H9 (cell line): ENCODE measurements around the gene EPM2A. TPM values are rescaled to one million over a fixed set of nuclear protein-coding genes. Genes with fewer than 3 reads are reported as not detected.

Experiments used
- DNase-seq: peaks from one replicate; pipeline ENCODE4 v3.0.0-alpha.2; 2017
- H2AFZ ChIP-seq: one replicate; pipeline ENCODE4 v1.6.1; 2013; ENCODE audit warnings: mild to moderate bottlenecking, low read length, control low read depth, moderate library complexity
- H2AK5ac ChIP-seq: 2 replicates; pipeline ENCODE4 v1.6.1; 2013; ENCODE audit warnings: low read length, control low read depth, mixed read lengths; ENCODE audit not compliant: insufficient read length
- H2BK120ac ChIP-seq: one replicate; pipeline ENCODE4 v1.6.1; 2013; ENCODE audit warnings: low read depth, mild to moderate bottlenecking, low read length, control low read depth, inconsistent platforms; ENCODE audit not compliant: poor library complexity, severe bottlenecking
- H2BK12ac ChIP-seq: 2 replicates; pipeline ENCODE4 v1.6.1; 2013; ENCODE audit warnings: low read length, control low read depth, mixed read lengths, low read depth; ENCODE audit not compliant: insufficient read length
- H2BK15ac ChIP-seq: 2 replicates; pipeline ENCODE4 v1.6.1; 2013; ENCODE audit warnings: low read depth, low read length, control low read depth
- H2BK20ac ChIP-seq: one replicate; pipeline ENCODE4 v1.6.1; 2013; ENCODE audit warnings: low read depth, mild to moderate bottlenecking, low read length, control low read depth, inconsistent platforms; ENCODE audit not compliant: poor library complexity, severe bottlenecking
- H2BK5ac ChIP-seq: 2 replicates; pipeline ENCODE4 v1.6.1; 2013; ENCODE audit warnings: low read length, control low read depth, mixed read lengths; ENCODE audit not compliant: insufficient read length
- H3K14ac ChIP-seq: 2 replicates; pipeline ENCODE4 v1.6.1; 2013; ENCODE audit warnings: low read length, control low read depth; ENCODE audit not compliant: insufficient read depth
- H3K18ac ChIP-seq: 2 replicates; pipeline ENCODE4 v1.6.1; 2013; ENCODE audit warnings: low read depth, mild to moderate bottlenecking, mixed read lengths, low read length, control low read depth; ENCODE audit not compliant: insufficient read length
- H3K23ac ChIP-seq: 2 replicates; pipeline ENCODE4 v1.6.1; 2013; ENCODE audit warnings: low read length, control low read depth, mixed read lengths, low read depth; ENCODE audit not compliant: insufficient read length
- H3K23me2 ChIP-seq: 2 replicates; pipeline ENCODE4 v1.6.1; 2013; ENCODE audit warnings: low read depth, mild to moderate bottlenecking, mixed read lengths, low read length, control low read depth; ENCODE audit not compliant: insufficient read length, poor library complexity, severe bottlenecking
- H3K27ac ChIP-seq: 2 replicates; pipeline ENCODE4 v1.5.1; 2013; ENCODE audit warnings: low read length, control low read depth, mixed read lengths, low read depth; ENCODE audit not compliant: insufficient read length
- H3K27me3 ChIP-seq: 2 replicates; pipeline ENCODE4 v1.6.1; 2013; ENCODE audit warnings: low read length, control low read depth, inconsistent platforms; ENCODE audit not compliant: insufficient read depth
- H3K4ac ChIP-seq: 2 replicates; pipeline ENCODE4 v1.6.1; 2013; ENCODE audit warnings: low read depth, mild to moderate bottlenecking, control low read depth, inconsistent platforms, low read length, moderate library complexity
- H3K4me1 ChIP-seq: 2 replicates; pipeline ENCODE4 v1.6.1; 2013; ENCODE audit warnings: low read length, control low read depth, inconsistent platforms; ENCODE audit not compliant: insufficient read depth
- H3K4me2 ChIP-seq: 2 replicates; pipeline ENCODE4 v1.6.1; 2013; ENCODE audit warnings: low read length, control low read depth, mixed read lengths; ENCODE audit not compliant: insufficient read length, insufficient read depth
- H3K56ac ChIP-seq: 2 replicates; pipeline ENCODE4 v1.6.1; 2013; ENCODE audit warnings: low read depth, mild to moderate bottlenecking, mixed read lengths, low read length, control low read depth; ENCODE audit not compliant: insufficient read length
- H3K79me1 ChIP-seq: 2 replicates; pipeline ENCODE4 v1.6.1; 2013; ENCODE audit warnings: low read depth, mild to moderate bottlenecking, moderate library complexity, low read length, control low read depth, inconsistent platforms; ENCODE audit not compliant: insufficient read depth, poor library complexity, severe bottlenecking
- H3K79me2 ChIP-seq: 2 replicates; pipeline ENCODE4 v1.6.1; 2013; ENCODE audit warnings: low read length, control low read depth, inconsistent platforms; ENCODE audit not compliant: insufficient read depth
- H3K9ac ChIP-seq: 2 replicates; pipeline ENCODE4 v1.6.1; 2013; ENCODE audit warnings: low read length, control low read depth, mixed read lengths; ENCODE audit not compliant: insufficient read length; ENCODE audit errors: extremely low read depth
- H3K9me3 ChIP-seq: one replicate; pipeline ENCODE4 v1.6.1; 2013; ENCODE audit warnings: low read depth, low read length, inconsistent platforms; ENCODE audit not compliant: control insufficient read depth
- H3T11ph ChIP-seq: one replicate; pipeline ENCODE4 v1.6.1; 2013; ENCODE audit warnings: mild to moderate bottlenecking, low read length, control low read depth, inconsistent platforms
- H4K20me1 ChIP-seq: one replicate; pipeline ENCODE4 v1.6.1; 2013; ENCODE audit not compliant: control insufficient read depth, insufficient read length, insufficient read depth
- H4K5ac ChIP-seq: 2 replicates; pipeline ENCODE4 v1.6.1; 2013; ENCODE audit warnings: low read depth, mild to moderate bottlenecking, mixed read lengths, low read length, control low read depth; ENCODE audit not compliant: insufficient read length
- H4K8ac ChIP-seq: replicated peaks from 2 replicates; pipeline ENCODE4 v1.6.1; 2013; ENCODE audit warnings: low read length, control low read depth, mixed read lengths, low read depth; ENCODE audit not compliant: insufficient read length
- H4K91ac ChIP-seq: 2 replicates; pipeline ENCODE4 v1.6.1; 2013; ENCODE audit warnings: low read depth, mild to moderate bottlenecking, moderate library complexity, mixed read lengths, low read length, control low read depth; ENCODE audit not compliant: insufficient read length
- H3K27ac Mint-ChIP-seq, 3 experiments: 2 replicates in 2 of 3; 3 replicates in 1 of 3; pipeline ENCODE4 v1.8.0; 2020 to 2021; ENCODE audit warnings: mixed read lengths in 3 of 3, mild to moderate bottlenecking in 1 of 3, moderate library complexity in 1 of 3
- H3K27me3 Mint-ChIP-seq: 2 replicates; pipeline ENCODE4 v1.8.0; 2021; ENCODE audit warnings: low read depth, mild to moderate bottlenecking, moderate library complexity, mixed read lengths
- H3K36me3 Mint-ChIP-seq, 3 experiments: 2 replicates in 2 of 3; 3 replicates in 1 of 3; pipeline ENCODE4 v1.8.0; 2020 to 2021; ENCODE audit warnings: low read depth in 3 of 3, mixed read lengths in 3 of 3; ENCODE audit not compliant: insufficient read depth in 1 of 3
- H3K4me1 Mint-ChIP-seq, 2 experiments: 2 replicates each; pipeline ENCODE4 v1.8.0; 2020; ENCODE audit warnings: mixed read lengths in 2 of 2
- H3K4me3 Mint-ChIP-seq, 2 experiments: 2 replicates in 1 of 2; 3 replicates in 1 of 2; pipeline ENCODE4 v1.8.0; 2020 to 2021; ENCODE audit warnings: mild to moderate bottlenecking in 2 of 2, mixed read lengths in 2 of 2, moderate library complexity in 1 of 2
- H3K9me3 Mint-ChIP-seq, 2 experiments: 2 replicates in 1 of 2; 3 replicates in 1 of 2; pipeline ENCODE4 v1.8.0; 2020; ENCODE audit warnings: mild to moderate bottlenecking in 2 of 2, mixed read lengths in 2 of 2, moderate library complexity in 1 of 2
- CTCF ChIP-seq: fragments of 200-600 bp; sonication (generic); conservative IDR thresholded peaks from 3 replicates; pipeline ENCODE4 v1.8.0; 2021; ENCODE audit warnings: antibody characterized with exemption, mild to moderate bottlenecking
- WGBS: extraction: QIAGEN DNeasy Blood & Tissue Kit; methylation state at CpG from one replicate; pipeline ENCODE4 v1.1.7; 2013; ENCODE audit warnings: missing lambda C conversion rate, low lambda C conversion rate, mixed read lengths; ENCODE audit not compliant: insufficient read length; ENCODE audit errors: extremely low coverage; 5-methylcytosine and 5-hydroxymethylcytosine counted together
- total RNA-seq: library from RNA; stranded (reverse); gene quantifications from 2 replicates; pipeline ENCODE4 v1.2.1, GENCODE V29; 2021

Gene EPM2A
- total RNA-seq, 1 experiment from 2014 or later = 8.2 TPM

GRCh38 chr6:145632971-145633370 lies 102.3 kb downstream of the EPM2A start:
- H3T11ph ChIP-seq = no peak overlapping the region
- no peak overlapping the region for H3K4me3 Mint-ChIP-seq
- no peaks in the 10 kb centered on the region for H4K20me1 ChIP-seq
- H2BK5ac ChIP-seq = no peak overlapping the region
- H3K27ac ChIP-seq = no peak overlapping the region
- H3K9me3 ChIP-seq = no peaks in the 10 kb centered on the region
- no peak overlapping the region for H3K56ac ChIP-seq
- no peak overlapping the region for H2BK15ac ChIP-seq
- DNase-seq = no peak
- H4K5ac ChIP-seq = no peak overlapping the region
- no peaks in the 10 kb centered on the region for H3K27me3 ChIP-seq
- H3K4me2 ChIP-seq = no peak overlapping the region
- H3K18ac ChIP-seq = no peak overlapping the region
- H2AFZ ChIP-seq = no peak overlapping the region
- no peaks in the 10 kb centered on the region for H3K27me3 Mint-ChIP-seq
- H2BK20ac ChIP-seq = no peak overlapping the region
- H3K4me1 ChIP-seq = peaks cover 4% of the 10 kb centered on the region; the same call in 1 of the 2 replicates
- no peaks in the 10 kb centered on the region for H3K79me1 ChIP-seq
- H3K27ac Mint-ChIP-seq = no peak overlapping the region
- no peak overlapping the region for H2AK5ac ChIP-seq
- no CpG with 5 or more reads among the region's 6 CpGs for WGBS
- H4K8ac ChIP-seq = no peak overlapping the region
- H3K36me3 Mint-ChIP-seq = no peaks in the 10 kb centered on the region; a peak in 1 of 7 replicates
- H3K23me2 ChIP-seq = peaks cover 3% of the 10 kb centered on the region
- no peak overlapping the region for H4K91ac ChIP-seq
- no peak overlapping the region for H2BK120ac ChIP-seq
- no peak overlapping the region for H3K23ac ChIP-seq
- H3K79me2 ChIP-seq = no peaks in the 10 kb centered on the region
- no peak for TF ChIP-seq CTCF
- no peak overlapping the region for H3K4ac ChIP-seq
- no peak overlapping the region for H2BK12ac ChIP-seq
- peaks cover 8 to 14% of the 10 kb centered on the region in 2 experiments for H3K4me1 Mint-ChIP-seq
- no peak overlapping the region for H3K14ac ChIP-seq
- no peak overlapping the region for H3K9ac ChIP-seq
- H3K9me3 Mint-ChIP-seq = no peaks in the 10 kb centered on the region
